IPS-NIHi7 (cell line): ENCODE data around the gene MIR17HG.

ENCODE experiments used
- DNase-seq: peaks from one replicate; pipeline ENCODE4 v3.0.0; 2012; ENCODE audit warnings: mixed read lengths; ENCODE audit errors: extremely low spot score

The MIR17HG gene

DNA sequence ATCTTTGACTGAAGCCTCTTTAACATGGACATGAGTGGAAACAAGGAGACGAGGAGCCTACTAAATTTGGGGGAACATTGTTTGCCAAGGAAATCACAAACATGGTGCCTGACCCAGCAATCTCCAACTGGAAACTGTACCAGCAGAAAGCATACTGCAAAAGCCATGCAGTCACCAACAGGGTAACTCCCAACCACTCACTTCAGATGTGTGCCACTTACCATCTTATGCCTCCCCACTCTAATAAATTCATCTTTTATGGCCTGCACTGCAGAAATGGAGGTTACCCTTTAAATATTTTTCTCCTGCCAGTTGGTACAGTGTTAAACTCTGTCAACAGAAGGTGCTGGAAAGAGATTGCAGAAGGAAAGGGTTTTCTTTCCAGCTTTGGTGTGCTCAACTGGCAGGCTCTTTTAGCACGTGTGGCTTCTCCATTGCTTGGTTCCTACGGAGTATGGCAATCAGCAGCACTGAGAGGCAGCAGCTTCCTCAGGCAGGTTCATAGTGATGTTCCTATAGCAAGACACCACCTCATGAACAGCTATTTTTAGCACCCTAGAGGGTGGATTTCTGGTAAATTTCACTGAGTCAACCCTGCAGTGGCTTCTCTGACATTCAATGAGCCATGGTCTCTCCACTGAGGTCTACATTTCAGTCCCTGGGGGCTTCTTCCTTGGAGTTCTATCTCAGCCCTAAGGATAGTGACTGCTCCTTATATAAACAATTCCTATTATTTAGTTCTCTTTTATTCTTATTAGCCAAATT, 21.4 kb downstream of the MIR17HG start:
- DNase-seq = no peak

DNA sequence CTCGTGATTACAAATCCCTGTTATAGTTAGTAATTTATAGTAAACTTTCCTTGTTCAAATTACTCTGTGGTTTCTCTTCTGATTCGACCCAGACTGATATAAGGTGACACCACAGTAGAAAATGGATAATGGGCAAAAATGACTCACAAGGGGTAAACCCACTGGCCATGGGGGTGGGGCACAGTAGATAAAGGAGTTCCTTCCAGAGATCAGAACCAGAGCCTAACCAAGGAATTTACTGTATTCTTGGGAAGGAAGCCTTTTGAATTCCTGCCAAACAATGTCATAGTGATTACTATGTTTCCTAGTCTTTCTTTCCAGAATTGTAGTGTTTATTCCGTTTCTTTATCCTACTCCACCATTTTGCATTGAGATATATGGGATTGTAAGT, 21.9 kb downstream of the MIR17HG start:
- peak; percentile 21 for DNase-seq

DNA sequence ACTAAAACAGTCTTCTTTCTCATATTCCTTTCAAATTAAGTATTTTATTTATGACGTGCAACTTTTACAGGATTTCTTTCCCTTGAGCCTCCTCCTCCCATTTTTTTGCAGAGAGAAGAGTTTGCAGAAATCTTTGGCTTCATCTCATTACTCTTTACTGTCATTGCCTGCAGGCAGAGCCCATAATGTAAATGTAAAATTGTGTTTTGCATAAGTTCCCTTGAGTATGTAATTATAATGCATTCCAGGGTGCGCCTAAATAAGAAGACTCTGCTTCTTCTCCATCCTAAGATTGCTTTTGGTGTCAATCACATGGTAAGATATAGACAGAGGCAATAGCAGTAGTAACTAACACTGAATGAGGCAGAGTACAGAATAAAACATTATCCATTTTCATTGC, 23.0 kb downstream of the MIR17HG start:
- DNase-seq = no peak

DNA sequence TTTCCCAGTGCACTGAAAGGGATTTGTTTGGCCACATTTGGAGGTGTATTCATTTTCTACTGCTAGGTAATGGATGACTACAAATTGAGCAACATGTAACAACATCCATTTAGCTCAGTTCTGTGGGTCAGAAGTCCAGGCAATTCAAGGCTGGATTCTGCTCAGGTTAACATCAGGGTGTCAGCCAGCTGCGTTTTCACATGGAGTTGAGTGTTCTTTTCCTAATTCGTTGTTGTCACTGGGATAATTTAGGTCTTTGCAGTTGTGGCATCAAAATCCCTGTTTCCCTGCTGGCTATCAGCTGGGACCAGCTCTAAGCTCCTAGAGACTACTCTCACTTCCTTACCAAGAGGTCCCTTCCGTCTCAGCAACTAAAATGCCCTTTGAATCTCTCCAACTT, 25.4 kb downstream of the MIR17HG start:
- no peak for DNase-seq

DNA sequence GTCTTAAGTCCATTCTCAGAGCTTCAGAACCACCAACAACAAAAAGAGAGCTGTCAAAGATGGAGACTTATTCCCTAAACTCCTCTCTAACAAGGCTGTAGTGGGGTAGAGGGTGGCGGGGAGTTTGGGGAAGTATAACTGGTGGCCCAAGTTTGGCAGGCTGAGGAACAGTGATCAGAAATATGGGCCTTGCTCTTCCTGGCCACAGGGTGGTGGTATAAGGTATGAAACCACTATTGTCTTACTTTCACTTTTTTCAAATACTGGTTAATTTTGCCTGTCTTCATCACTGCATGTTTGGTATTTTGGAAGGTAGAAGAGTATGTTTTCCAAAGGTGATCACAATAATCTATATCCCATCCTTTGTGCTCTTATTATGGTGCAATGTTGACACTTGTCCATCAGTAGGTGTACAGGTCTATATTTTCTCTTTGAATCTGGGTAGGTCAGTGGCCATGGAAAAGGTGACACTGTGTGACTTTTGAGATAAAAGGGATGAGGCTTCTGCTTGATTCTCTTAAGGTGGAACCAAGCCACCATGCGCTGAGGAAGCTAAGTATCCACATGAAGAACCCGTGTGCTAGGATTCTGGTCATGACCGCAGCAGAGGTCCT, 27.7 kb downstream of the MIR17HG start:
- DNase-seq = peak; percentile 37

DNA sequence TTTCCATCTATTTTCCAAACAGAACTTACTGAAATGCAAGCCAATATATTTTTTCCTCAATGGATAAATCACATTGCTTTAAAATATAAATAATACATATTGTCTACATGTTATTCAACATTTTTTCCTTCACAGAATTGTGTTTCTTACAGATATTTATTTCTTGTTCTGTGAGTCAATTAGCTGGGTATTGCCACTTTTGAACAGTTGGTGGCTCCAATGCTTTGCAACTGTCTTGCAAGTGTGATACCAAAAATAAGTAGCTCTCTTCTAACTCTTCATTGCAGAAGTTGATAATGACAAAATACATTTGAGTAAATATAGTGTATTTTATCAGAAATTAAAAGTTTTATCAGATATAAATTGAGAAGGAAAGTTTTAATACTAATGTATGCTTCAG, 33.9 kb downstream of the MIR17HG start:
- no peak for DNase-seq

DNA sequence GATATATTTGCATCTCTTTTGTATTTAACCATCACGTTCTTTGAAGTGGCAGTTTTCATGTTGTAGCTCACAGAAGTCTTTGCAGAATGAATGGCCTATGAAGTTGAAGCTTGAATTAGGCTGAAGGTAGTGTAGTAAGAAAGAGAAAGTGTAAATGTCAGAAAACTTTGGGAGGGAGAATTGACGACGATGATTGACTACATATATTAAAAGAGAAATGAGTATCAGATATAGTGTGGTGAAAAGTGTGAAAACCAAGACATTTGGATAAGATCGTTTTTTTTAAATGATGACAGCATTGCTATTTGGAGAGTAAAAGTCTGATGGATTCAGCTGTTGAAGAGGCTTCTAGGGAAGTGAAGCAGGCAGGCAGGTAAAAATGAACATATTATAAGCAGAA, 36.3 kb downstream of the MIR17HG start:
- no peak for DNase-seq

DNA sequence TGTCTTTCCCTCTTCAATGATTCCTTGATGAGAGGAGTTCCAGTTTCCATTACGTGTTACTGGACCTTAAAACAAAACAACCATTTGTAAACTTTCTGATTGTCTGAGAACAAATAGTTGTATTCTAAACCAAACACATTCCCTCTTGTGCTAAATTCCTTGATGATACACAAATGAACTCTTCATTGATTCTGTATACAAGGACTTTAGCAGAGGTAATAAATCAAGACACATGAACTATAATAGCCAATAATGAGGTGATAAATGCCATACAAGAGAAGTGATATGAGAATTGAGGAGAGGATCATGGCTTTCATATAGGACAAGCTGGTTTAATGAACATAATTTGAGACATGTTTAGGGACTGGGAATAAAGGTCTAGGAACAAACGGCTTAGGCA, 37.4 kb downstream of the MIR17HG start:
- DNase-seq = no peak

DNA sequence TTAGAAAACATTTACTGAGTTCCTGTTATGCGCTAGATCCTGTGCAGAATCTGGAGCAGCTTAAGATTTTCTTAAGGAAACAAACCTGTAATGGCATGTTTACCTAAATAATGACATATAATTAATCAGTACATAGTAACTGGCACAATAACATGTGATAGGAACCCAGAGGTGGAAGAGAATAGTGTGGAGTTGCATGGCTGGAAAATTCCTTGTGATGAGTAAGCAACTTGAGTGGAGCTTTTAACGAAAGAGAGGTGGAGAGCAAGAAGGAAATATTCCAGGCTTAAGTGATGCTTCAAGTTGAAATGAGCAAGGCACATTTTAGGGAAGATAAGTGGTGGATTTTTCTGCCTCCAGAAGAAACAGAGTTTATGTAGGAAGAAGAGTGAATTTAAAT, 41.7 kb downstream of the MIR17HG start:
- no peak for DNase-seq

DNA sequence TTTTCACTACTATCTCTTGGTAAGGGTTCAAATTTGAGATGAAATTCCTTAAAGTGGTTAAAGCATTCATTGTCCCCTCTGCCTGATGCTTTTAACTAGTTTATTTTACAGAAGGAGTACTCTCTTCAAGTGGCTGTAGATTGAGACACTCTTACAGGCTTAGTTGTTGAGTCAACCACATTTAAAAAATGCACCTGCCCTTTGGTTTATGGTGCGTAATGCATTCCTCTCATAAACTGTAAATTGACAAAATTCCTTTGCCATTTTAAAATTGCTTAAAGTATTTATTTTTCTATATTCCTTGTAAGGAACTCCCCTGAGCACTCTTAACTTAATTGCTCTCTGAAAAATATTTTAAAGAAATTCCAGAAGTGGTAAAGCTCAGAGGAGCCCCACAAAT, 50.1 kb downstream of the MIR17HG start:
- no peak for DNase-seq

DNA sequence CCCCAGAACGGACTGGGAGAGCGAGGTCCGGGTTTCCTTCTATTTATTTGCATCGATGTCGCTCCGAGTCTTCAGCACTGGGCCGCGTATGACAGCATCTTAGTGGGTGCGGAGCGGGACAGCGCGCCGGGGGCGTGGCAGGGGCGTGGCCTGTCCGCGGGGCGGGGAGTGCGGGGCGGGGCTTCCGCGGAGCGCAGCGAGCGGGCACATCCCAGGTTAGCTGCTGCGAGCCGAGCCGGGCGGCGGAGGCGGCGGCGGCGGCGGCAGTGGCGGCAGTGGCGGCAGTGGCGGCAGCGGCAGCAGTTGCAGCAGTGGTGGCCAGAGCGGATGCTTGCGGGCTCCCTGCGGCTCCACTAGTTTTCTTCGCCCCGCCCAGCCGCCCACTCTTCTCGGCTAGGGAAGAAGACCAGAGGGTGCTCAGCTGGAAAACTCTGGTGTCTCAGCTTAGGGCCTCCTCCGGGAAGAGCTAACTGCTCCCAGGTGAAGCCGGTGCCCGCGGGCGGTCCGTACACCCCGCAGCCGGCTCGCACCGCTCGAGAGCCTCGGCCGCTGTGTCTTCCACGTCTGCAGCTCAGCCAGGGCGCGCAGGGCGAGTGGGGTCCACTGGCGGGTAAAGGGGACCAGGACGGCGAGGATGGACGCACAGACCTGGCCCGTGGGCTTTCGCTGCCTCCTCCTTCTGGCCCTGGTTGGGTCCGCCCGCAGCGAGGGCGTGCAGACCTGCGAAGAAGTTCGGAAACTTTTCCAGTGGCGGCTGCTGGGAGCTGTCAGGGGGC, 51.1 kb downstream of the MIR17HG start, which contains the start of gene GPC5:
Gene GPC5 (plus strand): TSS at position 209 of the 776 bp plus-strand sequence.
- DNase-seq = peak; percentile 96

DNA sequence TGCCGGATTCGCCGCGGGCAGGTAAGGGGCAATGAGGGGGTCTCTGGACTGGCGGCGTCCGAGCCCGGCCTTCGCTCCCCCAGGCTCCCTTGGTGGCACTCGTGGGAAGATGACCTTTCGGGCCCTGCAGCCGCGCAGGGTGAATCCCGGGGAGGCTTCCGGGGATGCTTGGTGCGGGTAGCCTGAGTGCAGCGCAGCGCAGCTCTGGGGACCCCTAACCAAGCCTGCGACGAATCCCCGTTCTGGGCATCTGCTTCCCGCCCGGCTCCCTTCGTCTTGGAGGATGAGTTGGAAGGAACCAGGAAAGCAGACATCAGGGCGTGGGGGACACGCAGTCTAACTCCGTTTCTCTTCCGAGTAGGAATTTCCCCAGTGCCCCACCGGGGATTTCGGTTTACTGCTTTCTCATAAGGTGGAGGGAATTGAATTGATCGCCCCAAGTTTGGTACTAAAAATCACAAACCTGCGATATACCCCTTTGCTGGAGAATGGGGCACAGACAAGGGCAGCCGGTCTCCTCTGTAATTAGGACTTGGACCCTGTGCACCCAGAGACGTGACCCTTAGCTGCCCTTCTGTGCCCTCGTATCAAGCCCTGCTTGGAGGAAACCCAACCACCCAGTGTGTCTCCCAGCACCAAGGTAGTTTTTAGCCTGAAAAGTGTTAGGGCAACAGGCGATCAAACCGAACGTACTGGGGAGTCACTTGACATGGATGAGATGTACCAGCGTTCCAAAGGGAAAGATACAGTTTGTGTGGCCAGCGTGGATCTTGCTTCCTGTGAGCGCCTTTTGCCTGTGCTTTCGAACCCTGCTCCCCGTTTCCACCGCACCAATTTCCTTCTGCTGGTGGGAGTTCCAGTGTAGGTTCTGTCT, 51.9 kb downstream of the MIR17HG start:
- DNase-seq = no peak

DNA sequence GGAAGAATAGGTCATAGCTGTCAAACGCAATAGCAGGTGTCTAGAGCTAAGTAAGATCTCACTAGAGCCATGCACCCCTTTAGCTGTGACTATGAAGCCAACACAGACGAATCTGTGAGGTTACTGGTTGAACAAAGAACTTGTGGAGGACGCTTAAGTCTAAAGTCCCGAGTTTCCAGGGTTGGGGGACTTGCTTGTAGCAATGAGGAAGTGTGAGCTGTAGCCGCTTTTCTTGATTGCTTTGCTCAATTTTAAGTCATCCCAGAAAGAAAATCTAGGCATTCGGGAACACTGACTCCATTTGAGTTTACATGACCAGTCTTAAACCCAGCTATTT, 52.5 kb downstream of the MIR17HG start:
- no peak for DNase-seq

DNA sequence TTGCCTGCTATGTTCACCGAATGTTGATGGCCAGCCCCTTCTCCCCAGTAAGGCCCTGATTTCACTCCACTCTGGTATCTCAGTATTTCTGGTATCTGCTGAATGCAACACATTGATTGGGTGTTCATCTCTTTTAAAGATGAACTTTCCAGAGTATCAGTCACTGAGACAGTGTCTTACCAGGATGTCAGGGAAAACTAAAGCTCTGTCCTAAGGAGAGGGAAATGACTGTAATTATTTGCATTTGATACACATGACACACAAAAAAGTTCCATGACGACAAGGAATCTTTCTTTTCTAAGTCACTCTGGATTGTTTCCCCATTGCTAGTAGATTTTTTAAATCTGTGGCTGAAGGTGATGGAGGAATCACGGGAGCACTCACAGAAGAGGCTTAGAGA, 53.2 kb downstream of the MIR17HG start:
- DNase-seq = no peak

DNA sequence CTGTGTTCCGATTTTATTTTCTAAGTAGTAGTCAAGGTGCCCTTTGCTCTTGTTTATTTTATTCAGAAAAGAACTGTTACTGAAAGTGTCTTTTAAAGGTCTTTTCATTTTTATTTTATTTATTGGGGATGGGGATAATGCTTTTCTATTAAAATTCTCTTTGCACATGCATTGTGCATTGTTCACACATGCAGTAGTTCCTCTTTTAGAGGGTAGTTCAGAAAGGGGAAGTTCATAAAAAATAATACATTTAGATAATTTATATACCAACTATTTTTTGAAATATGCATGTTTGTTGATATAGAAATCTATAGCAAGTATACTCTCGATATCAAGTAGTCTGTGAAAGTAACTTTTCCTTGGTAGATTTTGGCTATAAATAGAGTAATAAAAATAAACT, 54.4 kb downstream of the MIR17HG start:
- no peak for DNase-seq
